Skin of body (tissue), 2 donors: ENCODE data around the gene NSMCE1. TPM values are rescaled to one million over a fixed set of nuclear protein-coding genes. Genes with fewer than 3 reads are reported as not detected.
A peak's percentile ranks its signal among the peaks of the same experiment; 100 is the strongest.
"Not testable (repeated sequence)": the region's sequence is repeated elsewhere in the genome, so short reads cannot be mapped to it uniquely, and the experiment has no call there.

Source experiments
- DNase-seq: peaks from one replicate; lab custom pipeline; 2025; lab: John Stamatoyannopoulos, UW
- total RNA-seq: library from RNA; depleted of rRNA; stranded (reverse); fragments of >200 nt; gene quantifications from one replicate; pipeline ENCODE4 v1.2.3, GENCODE V29; 2014

The NSMCE1 gene
- total RNA-seq, 1 donor from 2014 or later, result 33.7 TPM

DNA sequence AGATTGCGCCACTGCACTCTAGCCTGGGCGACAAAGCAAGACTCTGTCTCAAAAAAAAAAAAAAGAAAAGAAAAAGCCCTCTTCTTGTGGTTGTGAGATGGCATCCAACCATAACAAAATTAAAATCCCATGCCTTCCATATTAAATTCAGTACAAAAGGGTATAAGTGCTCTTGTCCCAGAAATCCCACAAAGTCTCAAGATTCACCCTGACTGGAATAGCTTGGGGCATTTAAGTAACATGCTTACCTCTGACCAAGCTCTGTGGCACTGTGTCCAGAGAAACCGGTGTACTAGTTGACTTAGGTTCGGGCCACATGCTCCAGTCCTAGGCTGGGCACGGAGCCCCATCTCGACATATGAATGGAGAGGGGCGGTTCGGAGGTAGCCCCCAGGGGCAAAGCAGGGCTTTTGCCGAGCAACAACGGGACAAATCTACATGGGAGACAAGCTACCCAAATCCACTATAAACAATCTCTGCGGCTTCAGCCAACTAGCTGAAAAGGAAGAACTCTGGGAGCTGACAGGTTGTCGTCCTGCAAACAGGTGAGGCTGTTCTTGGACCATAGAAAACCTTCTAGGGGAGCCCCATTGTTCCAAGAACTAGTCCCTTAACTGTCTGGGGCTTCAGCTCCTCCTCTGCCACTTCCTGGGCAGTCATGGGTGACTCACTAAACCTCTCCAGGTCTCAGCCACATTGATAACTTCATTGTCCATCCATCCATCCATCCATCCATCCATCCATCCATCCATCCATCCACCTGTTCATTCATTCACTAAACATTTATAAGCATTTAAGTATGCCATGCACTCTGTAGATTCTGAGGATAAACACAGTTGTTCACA is 34.9 kb upstream of the NSMCE1 start:
- DNase-seq, result no peak

DNA sequence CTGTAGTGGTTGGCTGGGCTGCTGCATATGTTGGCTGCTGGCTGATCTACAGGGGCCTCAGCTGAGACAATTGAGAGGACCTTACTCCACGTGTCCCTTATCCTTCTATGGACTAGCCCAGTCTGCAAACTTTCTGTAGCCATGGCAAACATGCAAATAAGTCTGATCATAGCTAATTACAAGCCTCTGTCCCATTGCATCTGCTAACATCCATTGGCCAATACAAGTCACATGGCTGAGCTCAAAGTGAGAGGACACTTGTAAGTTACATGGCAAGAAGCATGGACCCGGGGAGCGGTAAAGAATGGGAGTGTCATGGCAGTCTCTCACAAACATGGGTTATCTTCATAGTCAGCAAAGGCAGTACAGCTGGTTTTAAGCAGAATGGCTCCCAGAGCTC is 33.6 kb upstream of the NSMCE1 start:
- no peak for DNase-seq

DNA sequence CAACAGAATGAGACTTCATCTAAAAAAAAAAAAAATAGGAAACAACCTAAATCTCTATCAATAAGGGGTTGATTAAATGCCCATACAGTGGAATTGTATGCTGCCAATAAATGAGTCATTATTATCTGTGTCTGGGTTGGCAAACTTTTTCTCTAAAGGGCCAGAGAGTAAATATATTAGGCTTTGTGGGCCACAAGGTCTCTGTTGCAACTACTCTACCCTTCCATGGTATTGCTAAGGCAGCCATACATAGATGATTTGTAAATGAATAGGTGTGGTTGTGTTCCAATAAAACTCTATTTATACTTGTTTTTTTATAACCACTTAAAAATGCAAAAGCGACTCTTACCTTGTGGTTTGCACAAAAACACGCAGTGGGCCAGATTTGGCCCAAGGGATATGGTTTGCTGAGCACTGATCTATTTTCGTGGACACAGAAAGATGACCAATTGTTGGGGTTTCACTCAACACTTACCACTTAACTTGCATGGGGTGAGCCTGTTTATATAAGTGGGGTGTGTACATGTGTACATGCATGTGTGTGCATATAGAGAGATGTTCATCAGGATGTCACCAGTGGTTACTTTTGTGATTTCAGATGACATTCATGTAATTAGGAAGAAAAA is 32.8 kb upstream of the NSMCE1 start:
- DNase-seq, result no peak

DNA sequence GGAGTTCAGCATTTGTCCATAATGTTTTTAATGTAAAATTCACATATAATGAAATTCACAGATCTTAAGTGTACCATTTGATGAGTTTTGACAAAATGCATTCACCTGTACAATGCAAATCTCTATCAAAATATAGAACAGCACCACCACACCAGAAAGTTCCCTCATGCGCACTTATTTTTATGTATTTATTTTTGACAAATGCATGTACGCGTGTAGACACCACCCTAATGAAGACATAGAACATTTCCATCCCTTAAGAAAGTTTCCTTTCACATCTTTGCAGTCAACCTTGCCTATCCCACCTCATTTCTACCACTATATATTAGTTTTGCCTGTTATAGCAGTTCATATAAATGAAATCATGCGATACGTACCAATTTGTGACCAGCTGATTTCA is 29.6 kb upstream of the NSMCE1 start:
- no peak for DNase-seq

DNA sequence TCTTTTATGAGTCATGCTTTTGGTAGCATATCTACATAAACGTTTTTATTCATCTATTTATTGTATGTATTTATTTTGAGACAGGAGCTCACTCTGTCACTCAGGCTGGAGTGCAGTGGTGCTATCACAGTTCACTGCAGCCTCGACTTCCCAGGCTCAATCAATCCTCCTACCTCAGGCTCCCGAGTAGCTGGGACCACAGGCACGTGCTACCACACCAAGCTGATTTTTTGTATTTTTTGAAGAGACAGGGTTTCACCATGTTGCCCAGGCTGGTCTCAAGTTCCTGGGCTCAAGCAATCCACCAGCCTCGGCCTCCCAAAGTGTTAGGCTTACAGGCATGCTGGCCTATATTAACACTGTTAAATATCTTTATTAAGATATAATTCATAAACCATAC is 24.8 kb upstream of the NSMCE1 start:
- no peak for DNase-seq

DNA sequence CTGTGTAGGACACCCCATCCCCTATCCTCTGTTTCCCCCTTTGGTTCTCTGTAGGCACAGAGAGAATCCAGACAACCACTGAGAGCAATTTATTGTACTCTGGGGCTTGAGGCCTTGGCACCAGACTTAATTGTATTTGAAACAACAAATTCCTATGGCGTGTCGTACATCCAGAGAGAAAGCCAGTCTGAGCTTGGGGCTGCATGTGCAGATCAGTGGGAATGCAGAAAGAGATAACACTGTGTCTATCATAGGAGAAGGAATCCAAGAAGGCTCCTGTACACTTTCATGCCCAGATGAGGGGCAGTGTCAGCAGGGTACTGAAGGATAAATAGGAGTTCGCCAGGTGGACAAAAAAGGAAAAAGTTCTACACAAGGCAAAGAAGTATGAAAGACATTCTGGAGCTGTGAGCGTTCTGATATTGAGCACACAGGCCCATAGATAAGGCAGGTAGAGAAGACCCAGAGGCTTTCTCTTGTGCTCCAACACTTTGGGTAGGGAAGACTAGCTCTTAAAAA is 23.2 kb upstream of the NSMCE1 start:
- DNase-seq, result peak; percentile 16

DNA sequence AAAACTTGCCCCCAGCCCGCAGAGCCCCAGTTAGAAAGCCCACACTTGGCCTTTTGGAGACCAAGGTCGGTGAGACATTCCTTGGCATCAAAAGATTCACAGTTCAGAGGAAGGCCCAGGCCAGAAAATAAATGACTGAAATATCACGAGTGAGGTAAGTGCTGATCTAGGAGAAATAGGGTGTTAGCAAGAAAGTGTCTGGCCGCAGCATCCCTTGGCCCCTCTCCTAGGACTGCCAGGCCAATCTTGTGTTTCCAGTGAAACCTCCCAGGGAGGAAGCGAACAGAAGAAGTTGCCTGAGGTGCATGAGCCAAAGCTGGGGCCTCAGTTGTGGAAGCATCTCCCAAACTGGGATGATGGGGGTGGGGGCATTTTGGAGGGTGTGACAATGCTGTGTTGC is 22.5 kb upstream of the NSMCE1 start:
- peak; percentile 25 for DNase-seq

DNA sequence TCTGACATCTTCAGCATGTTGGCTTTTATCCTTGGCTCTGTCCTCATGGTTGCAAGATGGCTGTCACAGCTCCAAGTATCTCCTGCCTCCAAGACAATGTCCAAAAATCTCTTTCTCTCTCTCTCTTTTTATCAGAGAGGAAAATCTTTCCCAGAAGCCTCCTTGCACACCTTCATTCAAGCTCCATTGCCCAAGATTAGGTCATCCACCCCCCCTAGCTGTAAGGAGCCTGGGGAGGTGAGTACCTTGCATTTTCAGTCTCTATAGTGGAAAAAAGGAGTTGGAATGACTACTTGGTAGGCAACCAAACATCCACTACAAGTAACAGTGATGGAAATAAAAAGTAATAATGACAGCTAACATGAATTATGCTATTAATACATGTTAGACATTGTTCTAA is 22.0 kb upstream of the NSMCE1 start:
- no peak for DNase-seq

DNA sequence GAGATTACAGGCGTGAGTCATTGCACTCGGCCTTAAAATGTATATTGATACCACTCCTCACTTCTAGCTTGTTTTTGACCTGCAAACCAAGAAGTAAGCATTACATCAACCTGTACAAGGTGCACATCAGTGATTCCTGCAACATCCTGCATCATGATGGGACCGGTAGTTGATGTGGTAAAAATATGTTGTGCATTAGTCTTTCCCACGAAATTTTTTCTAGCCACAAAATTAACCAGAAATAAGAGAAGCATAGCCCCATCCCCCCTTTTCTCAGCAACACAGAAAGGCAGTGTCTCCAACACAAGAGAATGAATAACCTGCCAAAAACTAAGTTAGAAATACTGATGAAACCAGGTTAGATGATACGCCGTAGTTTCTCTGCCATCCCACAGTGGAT is 21.1 kb upstream of the NSMCE1 start:
- no peak for DNase-seq

DNA sequence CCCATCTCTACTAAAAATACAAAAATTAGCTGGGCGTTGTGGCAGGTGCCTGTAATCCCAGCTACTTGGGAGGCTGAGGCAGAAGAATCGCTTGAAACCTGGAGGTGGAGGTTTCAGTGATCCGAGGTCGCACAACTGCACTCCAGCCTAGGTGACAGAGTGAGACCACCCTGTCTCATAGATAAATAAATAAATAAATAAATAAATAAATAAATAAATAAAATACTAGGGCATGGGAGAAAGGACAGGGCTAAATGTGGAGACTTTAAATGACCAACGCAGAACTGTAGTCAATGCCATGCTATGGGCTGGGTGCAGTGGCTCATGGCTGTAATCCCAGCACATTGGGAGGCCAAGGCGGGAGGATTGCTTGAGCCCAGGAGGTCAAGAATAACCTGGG is 19.7 kb upstream of the NSMCE1 start:
- DNase-seq, result not testable (repeated sequence)

DNA sequence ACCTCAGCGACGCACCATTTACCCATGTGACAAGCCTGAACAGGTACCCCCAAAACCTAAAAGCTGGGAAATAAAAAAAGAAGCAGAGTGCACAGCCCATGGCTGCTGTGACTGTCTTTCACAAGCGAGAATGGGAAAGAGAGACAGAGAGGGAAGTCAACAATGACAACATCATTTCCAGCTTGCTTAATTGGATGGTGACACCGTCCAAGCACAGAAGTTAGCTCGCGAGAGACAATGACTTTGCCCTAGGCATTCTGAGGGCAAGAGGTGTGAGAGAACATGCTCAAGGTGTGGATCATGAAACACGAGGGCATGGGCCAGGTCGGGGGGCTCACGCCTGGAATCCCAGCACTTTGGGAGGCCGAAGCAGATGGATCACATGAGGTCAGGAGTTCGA is 19.3 kb upstream of the NSMCE1 start:
- no peak for DNase-seq

DNA sequence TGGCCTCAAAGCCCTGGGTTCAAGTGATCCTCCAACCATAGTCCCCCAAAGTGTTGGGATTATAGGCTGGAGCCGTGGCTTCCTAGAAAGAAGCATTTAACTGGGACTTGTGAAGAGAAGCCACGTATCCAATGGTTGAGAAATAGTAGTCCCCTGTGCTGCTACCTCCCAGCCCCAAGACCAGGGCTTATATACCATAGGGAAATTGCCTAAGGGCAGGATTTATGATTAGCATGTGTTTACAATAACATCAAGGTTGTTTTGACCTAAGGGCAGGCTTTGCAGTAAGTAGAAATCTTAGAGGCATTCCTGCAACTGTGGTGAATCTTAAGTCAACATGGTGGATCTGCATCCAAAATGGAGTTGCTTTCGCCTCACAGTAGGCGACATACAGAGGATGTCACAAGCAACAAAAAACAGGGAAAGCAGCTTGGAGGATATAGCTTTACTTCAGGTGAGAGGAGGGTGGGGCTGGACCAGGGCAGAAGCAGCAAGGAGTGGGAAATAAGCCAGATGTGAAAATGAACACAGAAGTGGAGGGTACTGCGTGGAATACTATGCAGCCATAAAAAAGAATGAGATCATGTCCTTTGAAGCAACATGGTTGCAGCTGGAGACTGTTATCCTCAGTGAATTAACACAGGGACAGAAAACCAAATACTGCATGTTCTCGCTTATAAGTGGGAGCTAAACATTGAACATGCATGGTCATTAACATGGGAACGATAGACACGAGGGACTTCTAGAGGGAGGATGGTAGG is 18.7 kb upstream of the NSMCE1 start:
- DNase-seq, result no peak

DNA sequence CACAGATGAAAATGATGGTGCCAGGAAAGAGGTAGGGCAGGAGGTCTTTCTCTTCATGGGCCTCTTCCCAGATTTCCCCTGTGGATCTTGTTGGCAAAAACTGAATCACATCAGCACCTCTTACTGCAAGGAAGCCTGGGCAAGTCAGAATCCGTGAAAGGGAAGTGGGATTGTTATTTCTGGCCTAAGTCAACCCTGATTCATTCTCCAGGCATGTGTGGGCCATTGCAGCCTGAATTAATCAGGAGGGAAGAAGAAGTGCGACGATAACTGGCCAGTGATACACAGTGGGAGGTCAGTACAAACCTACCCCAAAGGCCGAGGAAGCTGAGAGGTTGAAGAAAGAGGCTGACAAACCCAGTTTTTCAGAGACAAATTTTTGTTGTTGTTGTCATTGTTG is 17.9 kb upstream of the NSMCE1 start:
- no peak for DNase-seq

DNA sequence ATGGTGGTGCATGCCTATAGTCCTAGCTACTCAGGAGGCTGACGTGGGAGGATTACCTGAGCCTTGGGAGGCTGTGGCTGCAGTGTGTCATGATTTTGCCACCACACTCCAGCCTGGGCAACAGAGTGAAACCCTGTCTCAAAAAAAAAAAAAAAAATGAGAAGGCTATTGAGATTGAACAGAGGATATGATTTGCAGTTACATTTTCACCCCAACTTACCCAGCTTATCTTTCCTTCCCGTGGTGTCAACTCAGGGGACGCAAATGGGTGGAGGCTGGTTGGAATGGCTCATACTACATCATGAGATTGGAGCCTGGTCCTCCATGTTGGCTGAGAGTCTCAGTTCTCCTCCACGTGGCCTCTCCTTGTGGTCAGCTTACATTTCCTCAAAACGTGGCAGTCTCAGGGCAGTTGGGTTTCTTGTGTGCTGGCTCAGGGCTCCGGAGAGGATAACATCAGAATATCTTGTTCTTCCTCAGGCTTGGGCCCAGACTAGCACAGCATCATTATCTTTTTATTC is 17.2 kb upstream of the NSMCE1 start:
- no peak for DNase-seq

DNA sequence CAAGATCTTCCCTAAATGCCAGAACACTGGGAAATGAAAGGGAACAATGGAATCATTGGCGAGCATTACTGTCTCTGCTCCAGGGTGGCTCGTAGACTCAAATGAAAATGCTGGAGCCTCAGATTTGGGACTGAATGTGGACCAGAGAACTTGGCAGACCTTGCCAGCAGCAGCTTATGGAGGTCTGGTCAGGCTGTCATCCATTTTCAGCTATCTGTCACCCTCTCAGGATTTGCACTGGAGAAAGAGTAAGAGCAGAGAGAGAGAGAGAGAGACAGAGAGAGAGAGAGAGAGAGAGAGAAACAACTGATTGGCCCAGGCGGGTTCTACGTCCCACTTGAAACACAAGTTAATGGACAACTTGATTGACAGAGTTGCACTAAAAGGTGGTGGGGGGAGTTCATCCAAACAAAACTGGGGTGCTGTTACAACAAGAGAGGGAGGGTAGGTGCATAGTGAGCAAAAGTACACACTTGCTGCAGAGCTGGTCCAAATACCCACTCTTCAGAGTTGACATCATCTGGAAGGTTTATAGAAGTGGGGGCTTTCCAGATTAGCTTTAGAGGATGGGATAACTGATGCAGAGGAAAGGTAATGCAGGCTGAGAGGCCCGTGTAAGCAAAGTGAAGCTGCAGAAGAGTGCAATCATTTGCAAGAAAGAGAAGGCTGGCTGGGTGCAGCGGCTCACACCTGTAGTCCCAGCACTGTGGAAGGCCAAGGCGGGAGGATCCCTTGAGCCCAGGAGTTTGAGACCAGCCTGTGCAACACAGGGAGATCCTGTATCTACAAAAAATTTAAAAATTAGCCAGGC is 16.5 kb upstream of the NSMCE1 start:
- no peak for DNase-seq

DNA sequence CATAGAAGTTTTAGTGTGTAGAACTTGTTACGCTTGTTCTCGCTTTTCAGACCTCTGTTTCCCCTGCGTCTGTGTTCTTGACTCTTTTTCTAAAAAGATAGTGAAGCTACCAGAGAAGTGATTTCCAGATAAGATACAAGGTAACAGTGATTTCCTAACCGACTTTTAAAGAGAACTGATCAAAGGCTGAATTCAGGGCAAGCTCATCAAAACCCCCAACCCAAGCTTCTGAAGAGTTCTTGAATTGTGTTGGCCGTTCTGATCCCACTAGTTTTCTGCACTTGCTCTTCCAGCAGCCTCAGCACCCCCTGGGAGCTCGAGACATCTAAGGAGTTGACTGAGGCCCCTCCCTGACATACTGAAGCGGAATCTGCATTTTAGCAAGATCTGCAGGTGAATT is 12.7 kb upstream of the NSMCE1 start:
- DNase-seq, result no peak

DNA sequence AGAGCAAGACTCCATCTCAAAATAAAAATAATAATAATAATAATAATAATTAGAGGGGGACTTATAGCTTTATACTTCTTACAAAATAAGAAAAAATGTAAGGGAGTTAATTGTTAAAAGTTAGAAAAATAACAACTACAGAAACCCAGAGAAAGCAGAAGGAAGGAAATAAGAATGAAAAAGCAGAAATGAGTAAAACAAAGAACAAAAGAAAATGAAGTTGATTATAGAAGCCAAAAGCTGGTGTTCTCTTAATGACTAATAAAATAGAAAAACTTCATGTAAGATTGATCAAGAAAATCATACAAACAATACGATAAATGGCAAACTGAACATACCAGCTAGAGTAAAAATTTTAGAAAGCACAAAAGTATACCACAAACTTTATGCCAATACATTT is 6.8 kb upstream of the NSMCE1 start:
- no peak for DNase-seq

DNA sequence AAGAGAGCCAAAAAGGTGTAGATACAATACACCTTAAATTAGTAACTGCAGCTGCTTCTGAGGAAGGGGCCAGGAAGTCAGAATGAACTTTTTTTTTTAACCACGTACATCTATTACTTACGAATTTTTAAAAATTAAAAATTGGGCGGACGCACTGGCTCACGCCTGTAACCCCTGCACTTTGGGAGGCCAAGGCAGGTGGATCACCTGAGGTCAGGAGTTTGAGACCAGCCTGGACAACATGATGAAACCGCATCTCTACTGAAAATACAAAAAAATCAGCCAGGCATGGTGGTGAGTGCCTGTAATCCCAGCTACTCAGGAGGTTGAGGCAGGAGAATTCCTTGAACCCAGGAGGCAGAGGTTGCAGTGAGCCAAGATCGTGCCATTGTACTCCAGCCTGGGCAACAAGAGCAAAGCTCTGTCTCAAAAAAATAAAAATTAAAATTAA is 5.9 kb upstream of the NSMCE1 start:
- not testable (repeated sequence) for DNase-seq

DNA sequence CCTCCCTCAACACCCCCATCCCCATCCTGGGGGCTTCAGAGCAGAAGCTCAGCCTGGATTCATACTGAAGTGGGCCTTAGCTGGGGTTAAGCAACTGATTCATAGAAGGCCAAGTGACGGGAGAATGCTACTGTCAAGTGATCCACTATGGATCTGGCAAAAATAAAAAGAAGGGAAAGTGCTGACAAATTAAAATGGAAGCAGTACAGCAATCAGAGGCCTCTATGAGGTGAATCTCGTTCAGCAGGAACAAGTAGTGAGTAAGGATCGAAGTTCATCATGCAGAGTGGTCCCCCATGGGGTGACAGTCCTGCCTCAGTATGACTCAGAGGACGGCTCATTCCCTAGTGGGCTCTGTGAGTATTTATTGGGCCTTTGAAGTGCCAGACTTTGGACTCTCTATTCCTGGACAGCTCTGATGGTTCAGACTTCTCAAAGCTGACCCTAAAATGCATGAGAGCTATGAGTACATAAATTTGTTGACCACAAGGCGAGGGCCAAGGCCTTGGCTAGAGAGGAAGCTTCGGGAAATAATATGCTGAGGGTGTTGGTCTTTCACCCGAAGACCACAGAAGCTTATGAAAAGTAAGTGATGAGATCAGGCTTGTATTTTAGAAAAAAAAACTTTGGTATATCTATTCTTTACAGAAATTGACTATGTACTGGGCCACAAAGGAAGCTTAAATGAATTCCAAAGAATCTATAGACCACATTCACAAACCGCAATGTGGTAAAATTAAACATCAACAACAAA is 5.3 kb upstream of the NSMCE1 start:
- no peak for DNase-seq

DNA sequence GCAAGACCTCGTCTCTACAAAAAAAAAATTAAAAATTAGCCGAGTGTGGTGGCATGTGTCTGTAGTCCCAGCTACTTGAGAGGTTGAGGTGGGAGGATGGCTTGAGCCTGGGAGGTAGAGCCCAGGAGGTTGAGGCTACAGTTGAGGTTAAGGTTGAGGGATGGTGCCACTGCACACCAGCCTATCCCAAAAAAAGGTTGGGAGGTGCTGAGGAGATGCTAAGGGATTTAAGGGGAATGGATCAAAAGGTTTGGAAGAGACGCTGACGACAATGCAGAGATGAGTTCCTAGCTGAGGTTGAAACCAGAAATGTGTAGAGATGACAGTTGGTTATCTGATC is 4.7 kb upstream of the NSMCE1 start:
- DNase-seq, result no peak
